H1 (cell line): ENCODE data around the gene RNF2. TPM values are rescaled to one million over a fixed set of nuclear protein-coding genes. Genes with fewer than 3 reads are reported as not detected.
A peak's percentile ranks its signal among the peaks of the same experiment; 100 is the strongest.

Experiments
- CTCF ChIA-PET: fragments of 300-600 bp; sonication (Branson Sonifier 250); formaldehyde crosslinking; loops from one replicate; lab custom pipeline; 2021; ENCODE audit not compliant: partially characterized antibody; lab: Charles Lee
- POLR2A ChIA-PET: fragments of 300-600 bp; sonication (Branson Sonifier 250); formaldehyde crosslinking; loops from one replicate; lab custom pipeline; 2021; ENCODE audit warnings: inconsistent platforms; ENCODE audit not compliant: partially characterized antibody; lab: Charles Lee
- DNase-seq, 2 experiments: peaks; one replicate each; pipeline versions ENCODE4 v3.0.0 to v3.0.0-alpha.2; 2010 to 2022; ENCODE audit warnings: low spot score in 2 of 2, low read depth in 1 of 2, mixed read lengths in 1 of 2
- FAIRE-seq: peaks from 2 replicates; lab custom pipeline; 2011; peaks lifted over from hg19 to GRCh38; lab: Jason Lieb, UNC
- H2AFZ ChIP-seq: 2 replicates; pipeline ENCODE4 v1.8.1; 2012; ENCODE audit warnings: low read length, inconsistent platforms
- H2AK5ac ChIP-seq: 2 replicates; pipeline ENCODE4 v1.6.1; 2013; ENCODE audit warnings: low read depth, low read length
- H2BK120ac ChIP-seq: replicated peaks from 2 replicates; pipeline ENCODE3; 2013; ENCODE audit warnings: low read depth, low read length, inconsistent platforms
- H2BK12ac ChIP-seq: 2 replicates; pipeline ENCODE4 v1.6.1; 2013; ENCODE audit warnings: low read depth, low read length
- H2BK15ac ChIP-seq: 2 replicates; pipeline ENCODE4 v1.6.1; 2013; ENCODE audit warnings: low read length
- H2BK20ac ChIP-seq: 2 replicates; pipeline ENCODE4 v1.6.1; 2013; ENCODE audit warnings: low read length
- H2BK5ac ChIP-seq: 2 replicates; pipeline ENCODE4 v1.6.1; 2013; ENCODE audit warnings: low read depth, low read length
- H3K14ac ChIP-seq: 2 replicates; pipeline ENCODE4 v1.6.1; 2013; ENCODE audit warnings: inconsistent platforms; ENCODE audit not compliant: insufficient read length
- H3K18ac ChIP-seq: 2 replicates; pipeline ENCODE4 v1.6.1; 2013; ENCODE audit warnings: low read length; ENCODE audit errors: extremely low read depth
- H3K23ac ChIP-seq: 2 replicates; pipeline ENCODE4 v1.6.1; 2013; ENCODE audit warnings: inconsistent platforms; ENCODE audit not compliant: insufficient read length
- H3K23me2 ChIP-seq: 2 replicates; pipeline ENCODE4 v1.6.1; 2013; ENCODE audit warnings: low read depth, low read length
- H3K27ac ChIP-seq: 2 replicates; pipeline ENCODE4 v1.6.1; 2011; ENCODE audit warnings: low read depth, low read length, inconsistent platforms
- H3K27me3 ChIP-seq, 4 experiments: replicated peaks in 1 of 4; 1 replicate in 1 of 4; 2 replicates in 3 of 4; pipeline versions ENCODE4 v1.6.1 to v1.8.1; 2011 to 2013; ENCODE audit warnings: low read length in 3 of 4, mild to moderate bottlenecking in 3 of 4, inconsistent platforms in 2 of 4, mixed read lengths in 2 of 4, moderate library complexity in 1 of 4; ENCODE audit not compliant: control insufficient read depth in 3 of 4, insufficient read depth in 3 of 4; ENCODE audit errors: extremely low read depth in 1 of 4
- H3K36me3 ChIP-seq, 4 experiments: 2 replicates each; pipeline versions ENCODE4 v1.6.1 to v1.8.1; 2011 to 2013; ENCODE audit warnings: mild to moderate bottlenecking in 4 of 4, low read length in 3 of 4, moderate library complexity in 2 of 4, control low read depth in 1 of 4, inconsistent platforms in 1 of 4; ENCODE audit not compliant: insufficient read depth in 4 of 4, control insufficient read depth in 2 of 4
- H3K4ac ChIP-seq: replicated peaks from 2 replicates; pipeline ENCODE3; 2013; ENCODE audit warnings: low read length, low read depth, mixed read lengths, inconsistent platforms; ENCODE audit not compliant: insufficient read length
- H3K4me1 ChIP-seq, 4 experiments: replicated peaks in 1 of 4; 1 replicate in 1 of 4; 2 replicates in 3 of 4; pipeline versions ENCODE4 v1.6.1 to v1.8.1; 2011 to 2013; ENCODE audit warnings: low read length in 3 of 4, inconsistent platforms in 2 of 4, mixed read lengths in 1 of 4; ENCODE audit not compliant: insufficient read depth in 4 of 4, control insufficient read depth in 3 of 4
- H3K4me2 ChIP-seq, 2 experiments: 2 replicates each; pipeline versions ENCODE4 v1.6.1 to v1.8.1; 2011 to 2013; ENCODE audit warnings: low read depth in 2 of 2, low read length in 2 of 2, control low read depth in 1 of 2, inconsistent platforms in 1 of 2, mild to moderate bottlenecking in 1 of 2; ENCODE audit not compliant: insufficient read depth in 1 of 2
- H3K4me3 ChIP-seq, 4 experiments: fragments of 200-600, 300-600 bp in 1 of 4; sonication (generic), shearing (Covaris generic), sonication (Bioruptor Twin) in 1 of 4; 2 replicates each; pipeline versions ENCODE4 v1.5.1 to v1.8.1; 2011 to 2016; ENCODE audit warnings: low read length in 4 of 4, low read depth in 3 of 4, control low read depth in 2 of 4, inconsistent platforms in 2 of 4, mild to moderate bottlenecking in 2 of 4, mixed read lengths in 1 of 4, moderate library complexity in 1 of 4; ENCODE audit not compliant: insufficient read depth in 2 of 4; ENCODE audit errors: extremely low read depth in 1 of 4
- H3K56ac ChIP-seq: replicated peaks from 2 replicates; pipeline ENCODE3; 2013; ENCODE audit warnings: low read depth, mild to moderate bottlenecking, mixed read lengths, low read length, inconsistent platforms; ENCODE audit not compliant: insufficient read length
- H3K79me1 ChIP-seq: 2 replicates; pipeline ENCODE4 v1.6.1; 2013; ENCODE audit warnings: low read depth, low read length, control low read depth
- H3K79me2 ChIP-seq, 2 experiments: 2 replicates each; pipeline versions ENCODE4 v1.6.1 to v1.8.1; 2012 to 2013; ENCODE audit warnings: low read length in 2 of 2, mild to moderate bottlenecking in 2 of 2, inconsistent platforms in 1 of 2; ENCODE audit not compliant: insufficient read depth in 2 of 2, control insufficient read depth in 1 of 2
- H3K9ac ChIP-seq, 4 experiments: replicated peaks in 1 of 4; 1 replicate in 1 of 4; 2 replicates in 3 of 4; pipeline versions ENCODE4 v1.6.1 to v1.8.1; 2011 to 2013; ENCODE audit warnings: low read depth in 3 of 4, low read length in 3 of 4, control low read depth in 2 of 4, mild to moderate bottlenecking in 2 of 4, moderate library complexity in 2 of 4, inconsistent platforms in 1 of 4; ENCODE audit errors: extremely low read depth in 1 of 4
- H3K9me3 ChIP-seq, 2 experiments: 2 replicates each; pipeline versions ENCODE4 v1.6.1 to v1.8.1; 2012 to 2013; ENCODE audit warnings: mild to moderate bottlenecking in 2 of 2, moderate library complexity in 2 of 2, control low read depth in 1 of 2, inconsistent platforms in 1 of 2, low read depth in 1 of 2, low read length in 1 of 2, mixed read lengths in 1 of 2; ENCODE audit not compliant: insufficient read depth in 2 of 2
- H4K20me1 ChIP-seq, 2 experiments: replicated peaks in 1 of 2; 2 replicates each; pipeline versions ENCODE3 to v1.8.1; 2011 to 2013; ENCODE audit warnings: inconsistent platforms in 2 of 2, low read length in 2 of 2, mild to moderate bottlenecking in 1 of 2; ENCODE audit not compliant: insufficient read depth in 2 of 2, control insufficient read depth in 1 of 2
- H4K5ac ChIP-seq: 2 replicates; pipeline ENCODE4 v1.6.1; 2013; ENCODE audit warnings: low read length, low read depth, mixed read lengths, inconsistent platforms; ENCODE audit not compliant: insufficient read length
- H4K8ac ChIP-seq: 2 replicates; pipeline ENCODE4 v1.8.0; 2013; ENCODE audit warnings: mild to moderate bottlenecking, moderate library complexity, low read length, inconsistent platforms; ENCODE audit not compliant: insufficient read depth; ENCODE audit errors: extremely low read depth
- H4K91ac ChIP-seq: replicated peaks from 2 replicates; pipeline ENCODE3; 2013; ENCODE audit warnings: low read length, mixed read lengths, inconsistent platforms; ENCODE audit not compliant: insufficient read length
- POLR2A ChIP-seq, 2 experiments: IDR thresholded peaks; 1 replicate in 1 of 2; 2 replicates in 1 of 2; pipeline ENCODE4 v1.6.1; 2011; ENCODE audit warnings: low read depth in 2 of 2, low read length in 2 of 2, mild to moderate bottlenecking in 2 of 2; ENCODE audit errors: control extremely low read depth in 1 of 2
- YY1 ChIP-seq: IDR thresholded peaks from 2 replicates; pipeline ENCODE4 v1.6.1; 2011; ENCODE audit warnings: low read depth, mild to moderate bottlenecking, low read length
- WGBS, 2 experiments: shearing (Covaris generic) in 1 of 2; methylation state at CpG; one replicate each; pipeline versions ENCODE4 v1.1.6 to v1.1.7; 2013 to 2015; ENCODE audit warnings: low lambda C conversion rate in 2 of 2, mixed read lengths in 2 of 2, inconsistent platforms in 1 of 2, low coverage in 1 of 2, missing lambda C conversion rate in 1 of 2; ENCODE audit not compliant: insufficient replicate concordance in 2 of 2, insufficient coverage in 1 of 2, insufficient read length in 1 of 2; ENCODE audit errors: extremely low coverage in 1 of 2, missing lambda C conversion rate in 1 of 2; 5-methylcytosine and 5-hydroxymethylcytosine counted together
- polyA plus RNA-seq, 7 experiments: library from polyadenylated mRNA; depleted of rRNA in 3 of 7; stranded (reverse) in 5 of 7; unstranded in 2 of 7; fragments of >200 nt in 5 of 7; fragments of 200-250 nt in 2 of 7; gene quantifications; 1 replicate in 5 of 7; 2 replicates in 1 of 7; 4 replicates in 1 of 7; pipeline versions ENCODE4 v1.2.1 to v1.2.3, GENCODE V29; 2011 to 2013; ENCODE audit warnings: missing spikeins in 2 of 7, mixed read lengths in 2 of 7
- total RNA-seq: library from RNA; stranded (reverse); fragmentation: NEBNext Ultra II Directional; extraction: Animal tissue kit (Norgen Biotek cat#: 25700); gene quantifications from 2 replicates; pipeline ENCODE4 v1.2.1, GENCODE V29; 2021

RNF2 gene
- total and polyA plus RNA-seq, 2 of the 8 experiments (the other 6 are each of a cell fraction or from before 2014, with no cell fraction given), result 28.9 to 58.9 TPM

DNA sequence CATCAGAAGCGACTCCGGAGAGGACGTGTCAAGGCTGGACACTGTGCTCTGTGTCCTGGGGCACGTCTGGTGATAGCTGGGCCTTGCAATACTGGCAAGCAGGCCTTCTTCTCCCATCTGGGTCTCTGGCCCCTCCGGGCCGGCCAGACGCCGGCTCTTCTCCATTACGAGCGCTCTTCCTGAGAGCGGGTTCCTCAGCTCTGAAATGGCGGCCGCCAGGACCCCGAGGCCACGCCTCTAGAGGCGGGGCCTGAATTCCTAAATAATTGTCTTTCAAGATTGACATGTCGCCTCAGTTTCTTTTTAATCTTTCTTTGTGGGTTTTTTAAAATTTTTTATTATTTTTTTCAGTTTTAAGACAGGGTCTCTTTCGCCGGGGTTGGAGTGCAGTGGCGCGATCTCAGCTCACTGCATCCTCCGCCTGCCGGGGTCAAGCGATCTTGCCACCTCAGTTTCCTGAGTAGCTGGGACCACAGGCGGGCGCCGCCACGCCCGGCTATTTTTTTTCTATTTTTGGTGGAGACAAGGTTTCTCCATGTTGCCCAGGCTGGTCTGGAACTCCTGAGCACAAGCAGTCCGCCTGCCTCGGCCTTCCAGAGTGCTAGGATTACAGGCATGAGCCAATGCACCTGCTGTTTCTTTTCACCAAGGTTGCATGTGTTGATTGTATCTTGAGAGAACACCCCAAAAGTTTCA is 9.2 kb downstream of the RNF2 start:
- H4K8ac ChIP-seq, result no peak overlapping the region
- no peak overlapping the region for H3K23ac ChIP-seq
- no peak overlapping the region for H3K56ac ChIP-seq
- H2AK5ac ChIP-seq, result 0 out of 2 replicates have a peak overlapping the region, but pooled peaks have one; percentile 55
- no peak overlapping the region for H2BK15ac ChIP-seq
- no peak overlapping the region for H2BK120ac ChIP-seq
- H3K79me1 ChIP-seq, result peaks cover 5% of the 10 kb centered on the region; the same call in 1 of the 2 replicates
- H3K4me2 ChIP-seq, result no peak overlapping the region
- H3K27ac ChIP-seq, result 0 out of 2 replicates have a peak overlapping the region, but pooled peaks have one; percentile 28
- ChIA-PET CTCF (no interaction called here), POLR2A (interaction anchor here (1.0 to 5.8 kb wide), 3 partner anchors 9 to 36 kb away, joined by 3 to 33 read pairs (median 4); partner anchors contain the start of gene RNF2)
- H3K9me3 ChIP-seq, result no peaks in the 10 kb centered on the region
- no peak for FAIRE-seq
- no peak overlapping the region for H2BK5ac ChIP-seq
- peaks cover 0 to 5% (median 2%) of the 10 kb centered on the region in 4 experiments; a peak in 3 of 7 replicates for H3K4me1 ChIP-seq
- H4K5ac ChIP-seq, result no peak overlapping the region
- H3K23me2 ChIP-seq, result no peaks in the 10 kb centered on the region
- H3K18ac ChIP-seq, result no peak overlapping the region
- H3K4ac ChIP-seq, result no peak overlapping the region
- H4K91ac ChIP-seq, result no peak overlapping the region
- TF ChIP-seq YY1 (peak; percentile 93), POLR2A (IDR thresholded peaks at IDR 0.05; ENCODE audit: control extremely low read depth in 1 of 2, low read depth in 2 of 2, low read length in 2 of 2) (no peak)
- no peaks in the 10 kb centered on the region for H3K27me3 ChIP-seq
- H3K14ac ChIP-seq, result no peak overlapping the region
- WGBS, 2 experiments, result 95% methylated on average over 28 of the region's 31 CpGs; no CpG with 5 or more reads in 1 of the 2 experiments
- H3K79me2 ChIP-seq, result peaks cover 31 to 99% of the 10 kb centered on the region in 2 experiments
- H2BK12ac ChIP-seq, result no peak overlapping the region
- no peak overlapping the region for H2BK20ac ChIP-seq
- DNase-seq, result no peak
- H3K9ac ChIP-seq, result no peak overlapping the region
- H3K4me3 ChIP-seq, result no peak overlapping the region
- H2AFZ ChIP-seq, result no peak overlapping the region
- no peaks in the 10 kb centered on the region for H3K36me3 ChIP-seq
- H4K20me1 ChIP-seq, result peaks cover 0 to 7% of the 10 kb centered on the region in 2 experiments
